GM19395 (cell line): ENCODE data around the gene FAM209B.
A peak's percentile ranks its signal among the peaks of the same experiment; 100 is the strongest.
"Not testable (repeated sequence)": the region's sequence is repeated elsewhere in the genome, so short reads cannot be mapped to it uniquely, and the experiment has no call there.

Source experiments
- ATAC-seq: cut with Tn5 transposase; IDR thresholded peaks from one replicate; pipeline ENCODE4 v1.9.1; 2021; ENCODE audit warnings: mild to moderate bottlenecking, moderate library complexity; ENCODE audit not compliant: unreplicated experiment

FAM209B gene

DNA sequence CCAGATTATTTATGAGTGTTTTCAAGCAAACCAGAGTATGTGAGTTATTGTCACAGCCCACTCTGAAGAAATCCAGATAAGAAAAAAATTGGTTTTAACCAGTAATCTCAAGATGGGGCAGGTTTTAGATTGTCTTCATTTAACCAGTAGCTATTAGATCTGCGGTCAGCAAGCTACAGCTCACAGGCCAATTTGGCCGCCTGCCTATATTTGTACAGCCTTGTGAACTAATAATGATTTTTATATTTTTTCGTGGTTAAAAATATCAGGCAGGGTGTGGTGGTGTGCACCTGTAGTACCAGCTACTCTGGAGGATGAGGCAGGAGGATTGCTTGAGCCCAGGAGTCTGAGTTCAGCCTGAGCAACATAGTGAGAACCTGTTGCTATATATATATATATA, 5.0 kb downstream of the FAM209B start:
- ATAC-seq, result no peak

DNA sequence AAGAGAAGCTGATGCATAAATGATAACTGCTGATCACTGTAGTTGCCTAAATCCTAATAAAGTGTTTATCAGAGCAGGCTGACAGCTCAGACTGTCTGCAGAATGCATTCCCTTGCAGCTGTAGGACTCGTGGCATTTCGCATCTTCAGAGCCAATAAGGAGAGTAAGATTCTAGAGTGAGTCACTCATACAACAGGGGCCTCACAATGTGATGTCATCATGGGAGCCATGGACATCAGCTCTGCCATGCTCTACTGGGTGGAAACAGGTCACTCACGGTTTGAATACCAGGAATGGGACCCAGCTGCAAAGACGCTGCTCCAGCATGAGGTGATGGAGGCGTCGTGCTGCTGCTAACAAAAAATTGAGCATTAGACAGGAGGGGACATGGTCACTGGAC, 7.4 kb downstream of the FAM209B start:
- ATAC-seq, result no peak

DNA sequence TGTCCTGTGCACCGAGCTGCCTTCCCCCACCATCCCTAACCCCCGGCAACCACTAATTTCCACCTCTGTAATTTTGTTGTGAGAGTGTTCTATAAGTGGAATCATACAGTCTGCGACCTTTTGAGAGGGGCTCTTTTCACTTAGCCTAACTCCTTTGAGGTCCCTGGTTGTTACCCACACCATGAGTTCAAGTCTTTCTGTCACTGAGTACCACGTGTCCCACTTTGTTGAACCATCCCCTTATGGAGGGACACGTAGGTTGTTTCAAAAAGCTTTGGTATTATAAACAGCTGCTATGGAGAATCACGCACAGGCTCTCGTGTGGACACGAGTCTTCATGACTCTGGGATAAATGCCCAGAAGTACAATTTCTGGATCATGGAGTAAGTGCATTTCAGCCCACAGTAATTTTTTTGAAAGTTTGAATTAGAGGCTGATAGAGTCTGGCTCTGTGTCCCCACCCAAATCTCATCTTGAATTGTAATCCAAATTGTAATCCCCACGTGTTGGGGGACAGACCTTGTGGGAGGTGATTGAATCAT, 9.5 kb downstream of the FAM209B start:
- ATAC-seq, result no peak

DNA sequence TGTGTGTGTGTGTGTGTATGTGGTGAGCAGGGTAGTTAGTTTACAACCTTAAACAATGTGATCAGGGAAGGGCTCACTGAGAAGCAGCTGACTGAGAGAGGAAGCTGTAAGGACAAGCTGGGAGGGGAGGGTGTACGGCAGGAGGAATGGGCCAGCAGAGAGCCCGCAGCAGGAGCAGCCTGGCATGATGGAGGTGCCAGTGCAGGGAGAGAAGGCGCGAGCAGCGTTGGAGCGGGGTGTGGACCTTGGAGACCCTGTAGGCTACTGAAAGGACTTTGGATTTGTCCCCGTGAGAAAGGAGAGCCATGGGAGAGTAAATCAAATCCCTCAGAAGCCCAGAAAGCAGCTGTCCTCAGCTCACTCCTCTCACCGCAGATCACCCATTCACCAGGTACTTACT, 18.5 kb downstream of the FAM209B start:
- ATAC-seq, result no peak

DNA sequence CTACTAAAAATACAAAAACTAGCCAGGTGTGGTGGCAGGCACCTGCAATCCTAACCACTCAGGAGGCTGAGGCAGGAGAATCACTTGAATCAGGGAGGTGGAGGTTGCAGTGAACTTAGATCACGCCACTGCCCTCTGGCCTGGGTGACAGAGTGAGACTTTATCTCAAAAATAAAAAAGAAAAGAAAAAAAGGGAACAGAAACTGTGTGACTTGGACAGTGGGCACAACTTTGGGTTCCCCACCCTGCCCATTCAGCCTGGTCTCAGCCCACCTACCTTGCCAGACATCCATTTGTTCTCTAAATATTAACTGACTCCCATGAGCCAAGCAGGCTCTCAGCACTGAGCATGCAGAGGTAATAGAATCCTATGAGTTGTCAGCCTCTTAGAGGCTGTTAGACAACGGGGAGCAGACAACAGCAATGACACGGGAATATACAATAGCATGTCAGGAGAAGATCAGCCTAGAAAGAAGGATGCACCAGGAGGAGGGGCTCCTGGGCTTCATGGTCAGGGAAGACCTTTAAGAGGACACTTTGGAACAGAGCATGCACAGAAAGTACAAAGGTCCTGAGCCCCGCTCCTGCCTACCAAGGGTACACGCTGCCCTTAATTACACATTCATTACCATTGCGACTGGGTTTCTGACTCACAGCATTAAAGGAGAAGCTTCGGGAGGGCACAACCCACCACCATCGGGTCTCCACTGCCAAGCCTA, 20.0 kb downstream of the FAM209B start:
- no peak for ATAC-seq

DNA sequence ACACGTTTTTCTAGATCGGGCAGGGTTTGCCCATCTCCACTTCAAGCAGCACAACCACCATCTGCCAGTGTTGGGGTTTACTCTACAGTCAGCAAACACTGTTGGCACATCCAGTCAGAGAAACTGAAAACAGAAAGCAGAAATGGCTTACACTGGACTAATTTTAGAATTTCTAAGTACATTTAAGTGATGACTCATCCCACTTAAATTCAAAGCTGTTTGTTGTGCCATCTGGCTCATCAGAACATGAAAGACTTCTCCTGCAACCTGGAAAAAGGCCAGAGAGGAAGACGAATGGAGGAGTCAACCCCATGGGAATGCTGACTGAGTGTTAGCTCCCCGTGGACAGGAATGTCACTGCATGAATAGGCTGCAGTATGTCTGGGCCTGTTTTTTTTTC, 21.8 kb downstream of the FAM209B start:
- ATAC-seq, result peak; percentile 83

DNA sequence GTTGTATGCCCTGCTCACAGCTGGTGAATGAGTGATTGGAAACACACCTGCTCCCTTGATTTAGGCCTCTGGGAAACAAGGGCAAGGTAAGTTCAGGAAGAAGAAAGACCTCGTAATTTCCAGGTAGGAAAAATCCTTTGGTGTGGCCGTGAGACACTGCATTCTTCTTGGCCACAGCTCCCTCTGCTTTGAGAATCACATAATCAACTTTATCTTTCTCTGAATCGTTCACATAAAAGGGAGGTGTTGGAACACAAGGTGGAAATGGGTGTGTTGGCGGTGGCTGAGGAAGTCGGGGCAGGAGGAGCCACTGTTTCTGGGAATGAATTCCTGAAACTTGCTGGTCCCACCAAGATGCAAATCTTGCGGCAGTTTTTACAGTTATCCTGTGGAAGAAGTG, 25.9 kb downstream of the FAM209B start:
- ATAC-seq, result no peak

DNA sequence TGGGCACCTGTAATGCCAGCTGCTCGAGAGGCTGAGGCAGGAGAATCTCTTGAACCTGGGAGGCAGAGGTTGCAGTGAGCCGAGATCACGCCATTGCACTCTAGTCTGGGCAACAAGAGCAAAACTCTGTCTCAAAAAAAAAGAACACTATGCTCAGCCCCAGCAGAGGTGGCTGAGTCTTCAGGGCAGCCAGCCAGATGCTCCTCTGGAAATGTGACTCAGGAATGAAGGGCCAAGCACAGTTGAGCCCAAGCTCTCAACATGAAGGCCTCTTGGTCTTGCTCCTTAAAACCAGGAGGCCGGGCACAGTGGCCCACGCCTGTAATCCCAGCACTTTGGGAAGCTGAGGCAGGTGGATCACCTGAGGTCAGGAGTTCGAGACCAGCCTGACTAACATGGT, 31.5 kb downstream of the FAM209B start:
- ATAC-seq, result not testable (repeated sequence)

DNA sequence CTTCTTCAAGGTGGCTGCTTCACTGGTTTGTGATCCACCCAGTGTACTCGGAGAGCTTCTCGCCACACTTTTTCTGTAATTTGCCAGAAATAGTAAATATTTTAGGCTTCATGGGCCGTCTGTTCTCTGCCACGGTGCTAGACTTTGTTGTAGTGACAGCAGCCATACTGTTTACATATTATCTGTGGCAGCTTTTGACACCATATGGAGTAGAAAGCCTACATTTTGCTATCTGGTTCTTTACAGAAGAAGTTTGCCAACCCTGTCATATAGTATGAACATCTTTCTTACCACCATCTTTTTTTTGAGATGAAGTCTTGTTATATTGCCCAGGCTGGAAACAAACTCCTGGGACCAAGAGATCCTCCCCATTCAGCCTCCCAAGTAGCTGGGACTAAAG, 32.5 kb downstream of the FAM209B start:
- no peak for ATAC-seq

DNA sequence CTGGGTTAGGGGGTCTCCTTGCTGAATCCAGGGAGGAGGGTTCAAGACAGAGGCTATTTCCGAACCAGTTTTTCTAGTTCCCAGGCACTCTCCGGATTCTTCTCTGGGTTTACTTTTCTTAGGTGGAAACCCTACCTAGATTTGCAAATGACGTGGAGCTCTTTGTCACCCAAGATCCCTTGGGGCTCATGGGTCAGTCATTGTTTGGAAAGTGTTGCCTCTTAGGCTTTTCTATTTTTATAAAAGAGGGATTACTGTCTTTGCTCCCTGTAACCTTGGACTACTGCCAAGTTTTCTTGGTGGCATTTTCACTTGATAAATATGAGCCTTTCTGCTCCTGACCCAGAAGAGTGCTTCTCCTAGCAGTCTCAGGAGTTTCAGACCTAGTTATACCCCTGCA, 33.6 kb downstream of the FAM209B start:
- no peak for ATAC-seq

DNA sequence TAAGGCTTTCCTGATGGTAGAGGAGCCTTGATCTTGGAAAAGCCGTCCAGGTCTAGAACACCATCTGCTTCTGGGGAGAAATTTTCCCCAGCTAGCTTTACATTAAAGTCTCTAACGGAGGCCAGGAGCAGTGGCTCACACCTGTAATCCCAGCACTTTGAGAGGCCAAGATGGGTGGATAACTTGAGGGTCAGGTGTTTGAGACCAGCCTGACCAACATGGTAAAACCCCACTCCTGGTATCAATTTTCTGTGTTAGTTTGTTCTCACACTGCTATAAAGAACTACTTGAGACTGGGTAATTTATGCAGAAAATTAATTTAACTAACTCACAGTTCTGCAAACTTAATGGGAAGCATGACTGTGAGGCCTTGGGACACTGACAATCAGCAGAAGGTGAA, 37.8 kb downstream of the FAM209B start:
- no peak for ATAC-seq

DNA sequence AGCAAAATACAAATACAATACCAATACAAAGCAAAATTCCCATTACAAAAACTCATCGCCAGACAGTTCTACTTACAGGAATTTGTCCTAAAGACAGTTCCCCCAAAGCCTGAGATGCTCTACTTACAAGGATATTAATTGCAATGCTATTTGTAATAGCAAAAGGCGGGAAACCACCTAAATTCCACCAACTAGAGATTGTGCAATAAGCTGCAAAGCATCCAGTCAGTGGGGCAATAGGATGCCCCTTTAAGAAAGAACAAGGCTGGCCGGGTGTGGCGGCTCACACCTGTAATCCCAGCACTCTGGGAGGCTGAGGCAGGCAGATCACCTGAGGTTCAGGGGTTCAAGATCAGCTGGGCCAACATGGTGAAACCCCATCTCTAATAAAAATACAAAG, 39.1 kb downstream of the FAM209B start:
- no peak for ATAC-seq

DNA sequence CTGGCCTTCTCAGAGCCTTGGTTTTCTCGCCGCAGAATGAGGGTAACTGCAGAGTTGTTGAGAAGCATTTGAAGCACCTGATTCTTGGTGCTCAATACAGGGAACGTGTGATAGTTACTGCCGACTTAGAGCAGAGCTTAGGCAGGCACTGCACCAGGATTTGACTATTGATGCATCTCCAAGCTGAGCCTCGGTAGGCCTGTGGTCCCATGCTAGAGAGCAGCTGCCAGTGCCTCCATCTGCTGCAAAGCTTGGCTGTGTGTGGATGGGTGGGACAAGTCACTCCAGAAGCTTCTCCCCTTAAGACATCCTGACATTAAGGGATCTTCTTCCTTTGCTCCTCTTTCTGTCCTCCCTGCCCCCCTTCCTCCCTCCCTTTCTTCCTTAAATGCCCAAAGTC, 40.9 kb downstream of the FAM209B start:
- ATAC-seq, result no peak

DNA sequence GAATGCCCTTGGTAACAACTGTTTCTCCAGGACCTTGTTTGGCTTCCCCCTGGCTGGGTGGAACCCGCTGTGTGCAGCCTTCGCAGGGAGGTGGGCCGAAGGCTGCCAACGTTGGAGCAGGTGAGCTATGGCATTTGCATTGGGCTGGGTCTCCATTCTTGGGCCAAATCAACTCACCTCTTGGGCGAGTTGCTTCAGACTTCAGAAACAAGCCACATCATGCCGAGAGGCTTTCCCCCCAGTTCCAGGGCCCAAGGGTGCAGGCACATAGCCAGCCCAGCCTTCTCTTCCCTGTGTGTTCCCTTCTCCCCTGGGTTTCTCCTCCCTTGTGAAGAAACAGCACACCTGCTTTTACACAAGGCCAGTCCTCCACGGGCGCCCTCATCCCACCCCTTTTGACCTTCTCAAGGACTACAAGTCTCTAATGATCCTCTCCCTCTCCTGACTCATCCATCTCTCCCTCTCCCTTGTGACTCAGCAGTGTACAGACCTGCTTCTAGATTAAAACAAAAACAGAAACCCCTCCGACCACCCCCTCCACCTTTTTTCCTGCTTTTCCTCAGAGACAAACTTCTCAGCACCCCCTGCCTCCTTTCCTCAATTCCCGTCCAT, 41.6 kb downstream of the FAM209B start:
- ATAC-seq, result no peak

DNA sequence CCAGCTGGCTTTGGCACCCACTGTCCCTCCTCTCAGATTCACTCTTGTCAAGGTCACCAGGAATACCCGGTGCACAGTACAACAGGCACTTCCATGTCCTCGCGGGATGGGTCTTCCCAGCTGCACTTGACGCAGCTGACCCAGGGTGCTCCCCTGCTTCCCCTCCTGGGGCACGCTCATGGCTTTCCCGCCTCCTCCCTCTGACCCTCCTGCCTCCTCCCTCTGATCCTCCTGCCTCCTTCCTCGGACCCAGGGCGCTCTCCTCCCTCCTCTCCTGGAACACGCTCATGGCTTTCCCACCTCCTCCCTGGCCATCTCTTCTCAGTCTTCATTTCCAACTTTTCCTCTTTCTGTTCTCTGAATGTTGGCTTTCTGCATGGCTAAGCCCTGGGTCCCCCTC, 42.1 kb downstream of the FAM209B start:
- ATAC-seq, result no peak

DNA sequence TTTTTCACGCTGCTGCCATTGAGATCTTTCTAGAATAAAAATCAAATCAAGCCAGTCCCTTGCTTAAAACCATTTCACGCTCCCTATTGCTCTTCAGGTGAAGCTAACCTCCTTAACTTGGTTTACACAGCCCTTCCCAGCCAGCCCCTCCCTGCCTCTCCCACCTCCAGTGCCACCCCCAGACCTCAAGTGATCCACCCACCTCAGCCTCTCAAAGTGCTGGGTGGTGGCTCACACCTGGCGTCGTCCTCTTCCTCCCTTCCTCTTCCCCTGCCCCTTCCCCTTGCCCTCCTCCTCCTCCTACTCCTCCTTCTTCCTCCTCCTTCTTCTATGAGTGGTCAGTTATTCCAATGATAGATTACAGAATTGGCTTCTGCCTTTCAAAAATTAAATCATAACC, 42.9 kb downstream of the FAM209B start:
- ATAC-seq, result no peak

DNA sequence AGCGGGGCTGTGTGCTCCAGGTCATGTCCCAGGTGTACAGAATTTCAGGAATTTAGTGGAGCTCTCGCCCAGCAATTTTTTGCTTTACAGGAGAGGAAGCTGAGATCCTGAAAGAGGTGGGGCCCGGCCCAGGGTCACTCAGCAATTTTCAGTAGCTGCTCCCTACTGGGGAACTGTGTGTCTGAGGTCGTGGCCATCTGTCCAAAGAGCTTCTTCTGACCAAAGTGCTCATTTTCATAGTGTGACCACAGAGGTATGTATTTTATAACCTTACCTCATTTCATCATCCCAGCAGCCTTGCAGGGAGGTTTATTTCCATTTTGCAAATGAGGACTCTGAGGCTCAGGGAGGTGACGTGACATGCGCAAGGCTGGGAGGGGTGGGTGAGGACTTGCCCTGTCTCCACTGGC, 46.3 kb downstream of the FAM209B start:
- no peak for ATAC-seq

DNA sequence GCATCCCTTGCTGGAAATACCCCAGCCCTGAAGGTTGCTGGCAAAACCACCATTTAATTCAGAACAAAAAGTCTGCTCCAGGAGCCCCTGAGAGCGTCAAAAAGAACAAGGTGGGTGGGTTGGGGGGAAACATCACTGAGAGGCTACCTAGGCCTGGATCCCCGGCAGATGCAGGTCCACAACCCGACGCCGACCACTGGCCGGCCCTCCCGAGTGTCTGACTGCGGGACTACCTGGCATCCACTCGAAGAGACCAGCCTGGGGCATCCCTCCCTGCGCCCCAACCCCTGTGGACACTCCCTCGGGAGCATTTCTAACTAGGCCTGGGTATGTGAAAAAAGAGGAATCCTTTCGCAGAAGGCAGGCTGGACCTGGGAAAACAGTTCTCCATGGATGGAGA, 47.2 kb downstream of the FAM209B start:
- no peak for ATAC-seq

DNA sequence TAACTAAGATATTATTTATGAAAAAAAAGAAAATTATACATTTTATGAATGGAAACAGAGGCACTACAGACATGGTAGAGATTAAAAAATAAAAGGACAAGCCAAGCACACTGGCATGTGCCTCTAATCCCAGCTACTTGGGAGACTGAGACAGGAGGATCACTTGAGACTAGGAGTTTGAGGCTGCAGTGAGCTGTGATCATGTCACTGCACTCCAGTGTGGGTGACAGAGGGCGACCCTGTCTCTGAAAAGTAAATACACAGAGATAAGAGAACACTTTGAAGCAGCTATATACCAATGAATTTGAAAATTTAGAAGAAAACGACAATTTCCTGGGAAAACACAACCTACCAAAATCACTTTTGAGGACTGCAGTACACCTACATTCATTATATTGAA, 48.7 kb downstream of the FAM209B start:
- ATAC-seq, result no peak

DNA sequence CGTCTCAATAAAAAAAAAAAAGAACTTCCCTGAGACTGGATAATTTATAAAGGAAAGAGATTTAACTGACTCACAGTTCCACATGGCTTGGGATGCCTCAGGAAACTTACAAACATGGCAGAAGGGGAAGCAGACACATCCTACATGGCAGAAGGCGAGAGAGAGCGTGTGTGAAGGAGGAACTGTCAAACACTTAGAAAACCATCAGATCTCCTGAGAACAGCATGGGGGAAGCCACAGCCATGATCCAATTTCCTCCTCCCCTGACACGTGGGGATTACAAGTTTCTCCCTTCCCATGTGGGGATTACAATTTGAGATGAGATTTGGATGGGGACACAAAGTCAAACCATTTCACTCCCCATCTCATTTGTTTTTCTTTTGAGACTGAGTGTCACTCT, 49.5 kb downstream of the FAM209B start:
- no peak for ATAC-seq

DNA sequence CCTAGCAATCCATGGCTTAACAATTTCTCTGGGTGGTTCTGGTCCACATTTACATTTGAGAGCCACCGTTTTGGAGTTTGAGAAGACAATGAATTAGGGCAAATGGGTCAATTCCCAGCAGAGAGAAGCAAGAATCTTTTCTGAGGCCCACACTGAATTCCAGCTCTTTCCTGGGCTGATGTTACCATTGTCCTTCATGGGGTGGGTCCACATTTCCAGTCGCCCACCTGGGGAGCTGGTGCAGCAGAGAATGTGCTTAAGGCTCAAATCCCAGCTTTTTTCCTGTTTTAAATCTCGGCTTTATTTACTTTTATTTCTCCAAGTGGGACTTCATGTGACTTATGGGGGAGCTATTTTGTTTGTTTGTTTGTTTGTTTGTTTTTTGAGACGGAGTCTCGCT, 51.9 kb downstream of the FAM209B start:
- no peak for ATAC-seq
